Neuronal stem cell (in vitro differentiated cells): ENCODE results near the gene DNAH17.
A peak's percentile ranks its signal among the peaks of the same experiment; 100 is the strongest.

Experiments used
- DNase-seq: peaks from one replicate; pipeline ENCODE4 v3.0.0-alpha.2; 2013; ENCODE audit warnings: low spot score
- H2AFZ ChIP-seq: one replicate; pipeline ENCODE4 v1.6.1; 2013; ENCODE audit warnings: mild to moderate bottlenecking, low read length, inconsistent platforms
- H2AK5ac ChIP-seq: 2 replicates; pipeline ENCODE4 v1.6.1; 2013; ENCODE audit warnings: low read depth, mild to moderate bottlenecking, inconsistent platforms, low read length, moderate library complexity, mixed read lengths
- H2BK120ac ChIP-seq: 2 replicates; pipeline ENCODE4 v1.6.1; 2013; ENCODE audit warnings: low read depth, mild to moderate bottlenecking, inconsistent platforms, low read length, moderate library complexity, mixed read lengths
- H2BK12ac ChIP-seq: one replicate; pipeline ENCODE4 v1.6.1; 2013; ENCODE audit warnings: low read length, inconsistent platforms
- H2BK15ac ChIP-seq: 2 replicates; pipeline ENCODE4 v1.6.1; 2013; ENCODE audit warnings: mild to moderate bottlenecking, low read length, inconsistent platforms, mixed read lengths
- H2BK5ac ChIP-seq: one replicate; pipeline ENCODE4 v1.6.1; 2013; ENCODE audit warnings: inconsistent platforms, mild to moderate bottlenecking, low read length, moderate library complexity
- H3K14ac ChIP-seq: one replicate; pipeline ENCODE4 v1.6.1; 2013; ENCODE audit warnings: low read length, inconsistent platforms
- H3K18ac ChIP-seq: 2 replicates; pipeline ENCODE4 v1.6.1; 2013; ENCODE audit warnings: low read length, inconsistent platforms
- H3K23ac ChIP-seq: 2 replicates; pipeline ENCODE4 v1.6.1; 2013; ENCODE audit warnings: low read depth, mild to moderate bottlenecking, mixed read lengths, low read length, inconsistent platforms; ENCODE audit not compliant: poor library complexity
- H3K27ac ChIP-seq: replicated peaks from 3 replicates; pipeline ENCODE4 v1.5.1; 2013; ENCODE audit warnings: low read length, inconsistent platforms
- H3K27me3 ChIP-seq, 3 experiments: 2 replicates each; pipeline ENCODE4 v1.6.1; 2013; ENCODE audit warnings: low read length in 3 of 3, mild to moderate bottlenecking in 2 of 3, inconsistent platforms in 1 of 3, low read depth in 1 of 3, mixed read lengths in 1 of 3, moderate library complexity in 1 of 3; ENCODE audit not compliant: control insufficient read depth in 3 of 3, insufficient read depth in 3 of 3
- H3K36me3 ChIP-seq, 2 donors: replicated peaks in 1 of 2; 2 replicates each; pipeline ENCODE4 v1.6.1; 2013; ENCODE audit warnings: low read length in 2 of 2; ENCODE audit not compliant: control insufficient read depth in 2 of 2, insufficient read depth in 2 of 2
- H3K4ac ChIP-seq: 2 replicates; pipeline ENCODE4 v1.6.1; 2013; ENCODE audit warnings: inconsistent platforms, mild to moderate bottlenecking, low read length, moderate library complexity
- H3K4me1 ChIP-seq, 2 donors: 1 replicate in 1 of 2; 2 replicates in 1 of 2; pipeline ENCODE4 v1.6.1; 2013; ENCODE audit warnings: low read length in 2 of 2, low read depth in 1 of 2; ENCODE audit not compliant: control insufficient read depth in 2 of 2, insufficient read depth in 1 of 2
- H3K4me2 ChIP-seq: one replicate; pipeline ENCODE4 v1.6.1; 2013; ENCODE audit warnings: mild to moderate bottlenecking, low read length, inconsistent platforms; ENCODE audit not compliant: insufficient read depth, poor library complexity, severe bottlenecking
- H3K4me3 ChIP-seq, 2 donors: 2 replicates each; pipeline ENCODE4 v1.5.1; 2013; ENCODE audit warnings: low read length in 2 of 2, mild to moderate bottlenecking in 2 of 2, inconsistent platforms in 1 of 2, moderate library complexity in 1 of 2
- H3K79me1 ChIP-seq: one replicate; pipeline ENCODE4 v1.6.1; 2013; ENCODE audit warnings: low read depth, mild to moderate bottlenecking, inconsistent platforms, low read length, moderate library complexity
- H3K9ac ChIP-seq: one replicate; pipeline ENCODE4 v1.6.1; 2013; ENCODE audit warnings: mild to moderate bottlenecking, low read depth, low read length, inconsistent platforms; ENCODE audit not compliant: poor library complexity
- H3K9me3 ChIP-seq, 2 donors: replicated peaks in 1 of 2; 2 replicates each; pipeline versions ENCODE3 to v1.6.1; 2013; ENCODE audit warnings: low read length in 2 of 2, mild to moderate bottlenecking in 2 of 2, inconsistent platforms in 1 of 2, low read depth in 1 of 2, mixed read lengths in 1 of 2, moderate library complexity in 1 of 2; ENCODE audit not compliant: control insufficient read depth in 2 of 2, insufficient read depth in 1 of 2
- H4K8ac ChIP-seq: one replicate; pipeline ENCODE4 v1.6.1; 2013; ENCODE audit warnings: low read depth, mild to moderate bottlenecking, inconsistent platforms, low read length, moderate library complexity
- H4K91ac ChIP-seq: one replicate; pipeline ENCODE4 v1.6.1; 2013; ENCODE audit warnings: low read length, low read depth, mild to moderate bottlenecking, inconsistent platforms; ENCODE audit not compliant: poor library complexity
- WGBS, 2 donors: extraction: QIAGEN DNeasy Blood & Tissue Kit; methylation state at CpG; one replicate each; pipeline ENCODE4 v1.1.7; 2013; ENCODE audit warnings: missing lambda C conversion rate in 2 of 2, mixed read lengths in 1 of 2; ENCODE audit not compliant: insufficient read length in 2 of 2, insufficient replicate concordance in 1 of 2; ENCODE audit errors: extremely low coverage in 2 of 2; 5-methylcytosine and 5-hydroxymethylcytosine counted together

DNAH17 gene

DNA sequence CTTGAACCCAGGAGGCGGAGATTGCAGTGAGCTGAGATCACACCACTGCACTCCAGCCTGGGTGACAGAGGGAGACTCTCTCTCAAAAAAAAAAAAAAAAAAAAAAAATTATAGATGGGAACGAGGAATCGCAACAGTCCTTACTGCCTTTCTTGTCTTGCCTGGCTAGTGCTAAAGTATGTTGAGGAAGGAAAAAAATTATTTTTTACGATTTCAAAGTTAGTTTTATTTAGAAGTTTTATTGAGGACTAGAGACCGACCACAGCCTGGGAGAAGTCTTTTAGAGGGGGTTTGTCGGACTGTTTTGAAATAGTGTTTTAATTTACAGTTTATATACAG is 15.8 kb upstream of the DNAH17 start:
- no peaks in the 10 kb centered on the region for H3K36me3 ChIP-seq
- H2BK120ac ChIP-seq, result no peak overlapping the region
- no peak overlapping the region for H3K4me3 ChIP-seq
- no peak for DNase-seq
- no peak overlapping the region for H4K91ac ChIP-seq
- H3K4me2 ChIP-seq, result no peak overlapping the region
- no peak overlapping the region for H3K4ac ChIP-seq
- H3K9ac ChIP-seq, result no peak overlapping the region
- H2BK15ac ChIP-seq, result no peak overlapping the region
- H4K8ac ChIP-seq, result no peak overlapping the region
- peaks cover 0 to 6% of the 10 kb centered on the region in 2 donors for H3K4me1 ChIP-seq
- H2AFZ ChIP-seq, result no peak overlapping the region
- H3K27ac ChIP-seq, result no peak overlapping the region
- H3K18ac ChIP-seq, result no peak overlapping the region
- H3K23ac ChIP-seq, result no peak overlapping the region
- H3K79me1 ChIP-seq, result no peaks in the 10 kb centered on the region
- H2BK12ac ChIP-seq, result no peak overlapping the region
- H2BK5ac ChIP-seq, result no peak overlapping the region
- H2AK5ac ChIP-seq, result no peak overlapping the region
- peaks cover 0 to 37% (median 0%) of the 10 kb centered on the region in 3 experiments for H3K27me3 ChIP-seq
- no peaks in the 10 kb centered on the region for H3K9me3 ChIP-seq
- no peak overlapping the region for H3K14ac ChIP-seq
- 100% methylated on average over 1 of the region's 6 CpGs; no CpG with 5 or more reads in 1 of the 2 donors for WGBS, 2 donors

DNA sequence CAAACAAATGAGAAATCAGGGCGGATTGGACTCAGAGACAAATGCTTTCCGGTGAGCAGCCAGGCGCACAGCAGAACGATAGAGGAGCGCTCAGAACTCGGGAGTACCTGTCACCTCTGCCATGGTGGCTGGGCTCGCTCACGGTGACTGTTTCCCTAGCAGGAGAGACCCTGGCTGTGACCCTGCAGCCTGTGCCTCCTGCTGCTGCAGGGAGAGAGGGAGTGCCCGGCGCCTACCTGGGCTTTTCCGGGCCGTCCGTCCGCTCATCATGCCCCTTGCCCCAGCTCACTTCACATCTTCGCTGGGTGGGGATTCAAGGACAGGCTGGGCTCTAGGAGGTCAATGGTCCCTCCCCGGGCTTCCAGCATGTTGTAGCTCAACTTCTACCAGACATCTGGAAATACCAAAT is 14.1 kb upstream of the DNAH17 start:
- Histone ChIP-seq H3K4me3 (no peak overlapping the region), H2AFZ (no peak overlapping the region), H4K91ac (no peak overlapping the region), H4K8ac (no peak overlapping the region), H3K79me1 (no peaks in the 10 kb centered on the region), H3K4me1 (peaks cover 0 to 6% of the 10 kb centered on the region in 2 donors), H2AK5ac (peak overlapping the region; percentile 11), H2BK120ac (no peak overlapping the region), H3K23ac (no peak overlapping the region), H2BK5ac (no peak overlapping the region), H3K9me3 (no peaks in the 10 kb centered on the region), H2BK15ac (no peak overlapping the region), H3K9ac (no peak overlapping the region), H3K14ac (no peak overlapping the region), H3K4me2 (no peak overlapping the region), H3K27ac (no peak overlapping the region), H2BK12ac (no peak overlapping the region), H3K4ac (no peak overlapping the region), H3K27me3 (peaks cover 0 to 47% (median 0%) of the 10 kb centered on the region in 3 experiments), H3K18ac (no peak overlapping the region), H3K36me3 (no peaks in the 10 kb centered on the region)
- no peak for DNase-seq
- no CpG with 5 or more reads among the region's 16 CpGs for WGBS, 2 donors

DNA sequence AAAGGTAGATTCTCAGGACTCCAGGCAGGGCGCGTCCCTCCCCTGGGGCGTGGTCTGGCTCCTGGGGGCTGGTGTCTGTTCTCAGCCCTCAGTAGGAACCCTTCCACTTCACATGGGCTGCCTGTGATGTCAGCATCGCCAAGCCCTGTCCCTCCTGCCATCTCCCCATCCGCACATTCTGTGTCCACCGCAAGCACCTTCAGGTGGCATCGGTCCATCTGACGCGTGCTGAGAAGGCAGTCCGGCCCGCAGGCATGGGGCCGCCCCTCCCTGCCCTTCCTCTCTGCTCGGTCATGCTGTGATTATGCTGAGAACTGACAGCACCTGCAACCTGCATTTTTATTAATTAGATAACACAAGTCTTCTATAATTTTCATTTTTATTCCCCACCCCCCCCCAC is 12.7 kb upstream of the DNAH17 start:
- peaks cover 0 to 6% of the 10 kb centered on the region in 2 donors for H3K4me1 ChIP-seq

DNA sequence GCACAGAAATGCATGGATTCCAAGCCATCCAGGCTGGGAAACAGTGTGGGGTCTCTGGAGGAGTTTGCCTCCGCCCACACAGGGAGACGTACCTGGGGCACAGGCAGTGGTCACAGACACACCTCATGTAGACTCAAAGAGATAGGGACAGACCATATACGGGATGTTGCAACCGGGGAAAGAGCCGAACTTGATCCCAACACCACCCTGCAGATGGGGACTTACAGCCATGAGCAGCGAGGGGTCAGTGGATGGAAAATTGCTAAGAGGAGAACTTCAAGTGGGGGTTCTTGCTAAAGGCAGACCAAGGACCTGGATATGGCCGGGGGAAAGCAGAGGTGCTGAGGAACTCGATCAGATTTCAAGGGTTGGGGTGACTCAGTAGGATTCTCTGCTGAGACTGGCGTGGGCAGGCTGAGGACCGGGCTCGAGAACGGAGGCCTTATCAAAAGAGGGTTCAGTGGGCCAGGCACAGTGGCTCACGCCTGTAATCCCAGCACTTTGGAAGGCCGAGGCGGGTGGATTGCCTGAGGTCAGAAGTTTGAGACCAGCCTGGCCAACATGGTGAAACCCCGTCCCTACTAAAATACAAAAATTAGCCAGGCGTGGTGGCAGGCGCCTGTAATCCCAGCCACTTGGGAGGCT is 12.0 kb upstream of the DNAH17 start:
- H3K36me3 ChIP-seq, result no peaks in the 10 kb centered on the region
- no peak overlapping the region for H3K18ac ChIP-seq
- no peak overlapping the region for H2BK120ac ChIP-seq
- H4K91ac ChIP-seq, result no peak overlapping the region
- no peak overlapping the region for H2BK15ac ChIP-seq
- H2BK5ac ChIP-seq, result no peak overlapping the region
- no peak overlapping the region for H3K4me2 ChIP-seq
- H2AK5ac ChIP-seq, result no peak overlapping the region
- H4K8ac ChIP-seq, result no peak overlapping the region
- no peak for DNase-seq
- H3K79me1 ChIP-seq, result no peaks in the 10 kb centered on the region
- no peaks in the 10 kb centered on the region for H3K9me3 ChIP-seq
- no CpG with 5 or more reads among the region's 18 CpGs for WGBS, 2 donors
- no peak overlapping the region for H3K27ac ChIP-seq
- no peak overlapping the region for H3K4me3 ChIP-seq
- peaks cover 0 to 56% (median 2%) of the 10 kb centered on the region in 3 experiments for H3K27me3 ChIP-seq
- no peak overlapping the region for H3K9ac ChIP-seq
- no peak overlapping the region for H3K23ac ChIP-seq
- peak overlapping the region; percentile 1 for H3K14ac ChIP-seq
- H3K4ac ChIP-seq, result no peak overlapping the region
- no peak overlapping the region for H2BK12ac ChIP-seq
- no peak overlapping the region for H2AFZ ChIP-seq
- H3K4me1 ChIP-seq, result peaks cover 0 to 6% of the 10 kb centered on the region in 2 donors

More for the DNA sequence above, 12.7 kb upstream of the DNAH17 start:
- Histone ChIP-seq H2BK15ac (no peak overlapping the region), H2AK5ac (peak overlapping the region; percentile 38), H3K36me3 (no peaks in the 10 kb centered on the region), H3K27ac (no peak overlapping the region), H3K23ac (no peak overlapping the region), H3K18ac (peak overlapping the region; percentile 52), H4K91ac (no peak overlapping the region), H3K27me3 (peaks cover 0 to 55% (median 2%) of the 10 kb centered on the region in 3 experiments), H3K9ac (no peak overlapping the region), H2BK5ac (no peak overlapping the region), H2BK12ac (no peak overlapping the region), H3K4ac (no peak overlapping the region), H3K4me2 (no peak overlapping the region), H3K14ac (no peak overlapping the region), H2AFZ (no peak overlapping the region), H2BK120ac (no peak overlapping the region), H3K9me3 (no peaks in the 10 kb centered on the region), H3K4me3 (no peak overlapping the region), H4K8ac (no peak overlapping the region), H3K79me1 (no peaks in the 10 kb centered on the region)
- WGBS, 2 donors, result no CpG with 5 or more reads among the region's 13 CpGs
- no peak for DNase-seq
